GM13977 (cell line): ENCODE results near the gene PPARGC1A.

Experiments
- DNase-seq: peaks from one replicate; pipeline ENCODE4 v3.0.0; 2012; ENCODE audit warnings: low spot score
- in situ Hi-C: fragments of 300-500 bp; cut with MboI; formaldehyde crosslinking; loops from one replicate; pipeline ENCODE4 v1.12.0; 2022; ENCODE audit warnings: low sequenced_read_pairs, low pct_unique_long_range_greater_than_20kb, mixed read lengths, inconsistent platforms; ENCODE audit not compliant: unreplicated experiment
- TF ChIP-seq, protein P1 (sequence below): IDR thresholded peaks from 2 replicates; pipeline ENCODE4 v1.5.1; 2012; ENCODE audit warnings: mild to moderate bottlenecking, control low read depth; ENCODE audit not compliant: insufficient read depth; ENCODE audit errors: extremely low read depth, missing control alignments

PPARGC1A gene

DNA sequence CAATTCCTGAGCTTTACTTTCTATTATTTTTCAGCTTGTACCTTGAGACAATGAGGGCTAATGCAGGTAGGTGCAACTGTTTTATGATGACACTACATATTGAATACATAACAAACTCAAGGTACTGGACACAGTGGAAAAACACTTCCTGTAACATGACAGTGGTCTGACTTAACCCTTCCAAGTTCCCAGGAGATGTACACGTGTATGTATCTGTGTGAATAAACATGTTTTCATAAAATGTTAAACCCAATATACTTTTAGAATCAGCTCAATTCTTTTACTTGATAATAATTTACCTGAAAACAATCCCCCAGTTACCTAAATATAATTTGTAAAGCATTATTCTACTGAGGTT is 1.2 kb upstream of the PPARGC1A start:
- in situ Hi-C loops, result no loop called here
- TF ChIP-seq, protein P1, sequence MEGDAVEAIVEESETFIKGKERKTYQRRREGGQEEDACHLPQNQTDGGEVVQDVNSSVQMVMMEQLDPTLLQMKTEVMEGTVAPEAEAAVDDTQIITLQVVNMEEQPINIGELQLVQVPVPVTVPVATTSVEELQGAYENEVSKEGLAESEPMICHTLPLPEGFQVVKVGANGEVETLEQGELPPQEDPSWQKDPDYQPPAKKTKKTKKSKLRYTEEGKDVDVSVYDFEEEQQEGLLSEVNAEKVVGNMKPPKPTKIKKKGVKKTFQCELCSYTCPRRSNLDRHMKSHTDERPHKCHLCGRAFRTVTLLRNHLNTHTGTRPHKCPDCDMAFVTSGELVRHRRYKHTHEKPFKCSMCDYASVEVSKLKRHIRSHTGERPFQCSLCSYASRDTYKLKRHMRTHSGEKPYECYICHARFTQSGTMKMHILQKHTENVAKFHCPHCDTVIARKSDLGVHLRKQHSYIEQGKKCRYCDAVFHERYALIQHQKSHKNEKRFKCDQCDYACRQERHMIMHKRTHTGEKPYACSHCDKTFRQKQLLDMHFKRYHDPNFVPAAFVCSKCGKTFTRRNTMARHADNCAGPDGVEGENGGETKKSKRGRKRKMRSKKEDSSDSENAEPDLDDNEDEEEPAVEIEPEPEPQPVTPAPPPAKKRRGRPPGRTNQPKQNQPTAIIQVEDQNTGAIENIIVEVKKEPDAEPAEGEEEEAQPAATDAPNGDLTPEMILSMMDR, result no peak
- DNase-seq, result no peak

DNA sequence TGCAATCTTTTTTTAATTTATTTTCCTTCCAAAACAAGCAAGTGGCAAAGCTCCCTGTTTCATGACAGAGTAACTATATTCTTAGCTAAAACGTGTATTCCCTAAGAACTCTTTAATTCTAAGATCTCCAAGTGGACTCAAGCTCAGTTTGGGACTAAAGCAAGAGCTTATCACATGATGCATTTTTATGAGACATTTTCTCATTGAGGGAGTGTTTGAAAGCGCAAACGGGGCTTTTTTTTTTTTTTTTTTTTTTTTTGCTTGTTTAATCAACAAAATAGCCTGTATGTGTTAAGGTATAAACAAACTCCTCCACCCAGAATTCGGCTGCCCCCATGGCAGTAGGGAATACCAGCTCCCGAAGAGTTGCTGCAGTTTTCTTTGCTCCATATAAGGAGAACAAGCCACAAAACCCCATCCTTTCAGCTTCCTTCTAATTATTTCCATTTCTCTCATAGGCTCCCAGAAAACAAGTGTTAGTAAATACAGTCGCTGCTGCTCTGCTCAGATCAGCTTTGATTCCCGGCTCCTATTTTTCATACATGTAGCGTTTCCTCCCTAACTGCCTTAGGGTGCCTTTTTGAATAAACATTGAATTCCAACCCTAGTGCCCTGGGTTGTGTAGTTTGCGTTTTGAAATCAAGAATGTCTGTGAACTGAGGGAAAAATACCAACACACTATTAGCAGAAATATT is 669 bp upstream of the PPARGC1A start:
- in situ Hi-C loops, result no loop called here
- DNase-seq, result no peak
- TF ChIP-seq, protein P1, result no peak

DNA sequence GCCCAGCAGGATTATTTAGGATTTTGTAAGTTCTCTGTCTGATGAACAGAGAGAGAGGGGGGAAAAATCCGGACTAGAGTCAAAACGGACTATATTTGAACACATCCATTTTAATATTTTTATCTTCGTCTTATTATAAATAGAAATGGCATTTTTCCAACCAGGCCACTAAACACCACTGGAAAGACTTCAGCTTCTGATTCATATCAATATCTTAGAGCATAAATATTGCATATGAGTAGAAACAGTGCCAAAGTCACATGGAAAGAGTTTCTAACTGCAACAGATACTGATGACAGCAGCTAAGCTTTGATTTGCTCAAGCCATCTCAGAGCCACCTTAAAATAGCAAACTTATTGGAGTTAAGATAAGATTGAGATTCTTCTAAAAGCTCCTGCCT is 456 bp downstream of the PPARGC1A start:
- TF ChIP-seq, protein P1, result no peak
- DNase-seq, result no peak
- in situ Hi-C loops, result no loop called here

DNA sequence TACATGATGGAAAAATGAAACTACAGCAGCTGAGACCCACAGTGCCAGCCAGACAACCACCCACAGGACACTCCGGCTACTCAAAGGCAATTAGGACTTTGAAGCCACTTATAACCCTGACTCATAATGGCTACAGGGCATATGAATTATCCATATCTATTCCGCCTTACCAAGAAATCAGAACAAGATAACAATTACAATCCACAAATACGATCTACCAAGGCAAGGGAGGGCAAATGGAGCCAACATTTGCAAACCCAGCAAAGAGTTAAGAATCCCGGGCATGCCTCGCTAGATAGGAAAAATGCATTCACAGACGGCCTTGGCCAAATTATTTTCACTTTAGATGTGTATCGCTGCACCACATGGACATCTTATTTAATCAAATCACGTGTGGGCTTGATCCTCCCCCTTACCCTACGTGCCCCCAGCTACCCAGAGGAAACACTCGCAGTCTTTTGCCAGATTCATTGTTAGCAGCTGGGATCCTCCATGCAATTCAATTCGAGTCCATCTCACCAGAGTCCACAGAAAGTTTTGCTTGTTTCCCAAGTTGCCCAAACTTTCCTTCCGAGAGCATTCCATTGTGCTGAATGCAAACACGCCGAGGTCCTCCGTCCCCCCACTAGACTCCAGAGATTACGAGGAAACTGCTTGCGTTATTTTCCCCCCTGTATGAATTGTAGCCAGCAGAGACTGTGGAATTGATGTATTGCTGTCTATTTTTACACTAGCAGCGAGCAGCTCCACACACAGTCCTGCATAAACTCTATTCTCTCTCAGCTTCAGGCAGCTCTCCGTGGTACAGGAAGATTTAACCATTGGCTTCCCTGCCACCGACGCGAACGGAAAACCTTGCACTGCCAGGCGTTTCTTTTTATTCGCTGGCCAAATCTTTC is 1.2 kb downstream of the PPARGC1A start:
- in situ Hi-C loops, result no loop called here
- no peak for DNase-seq
- TF ChIP-seq, protein P1, result no peak

DNA sequence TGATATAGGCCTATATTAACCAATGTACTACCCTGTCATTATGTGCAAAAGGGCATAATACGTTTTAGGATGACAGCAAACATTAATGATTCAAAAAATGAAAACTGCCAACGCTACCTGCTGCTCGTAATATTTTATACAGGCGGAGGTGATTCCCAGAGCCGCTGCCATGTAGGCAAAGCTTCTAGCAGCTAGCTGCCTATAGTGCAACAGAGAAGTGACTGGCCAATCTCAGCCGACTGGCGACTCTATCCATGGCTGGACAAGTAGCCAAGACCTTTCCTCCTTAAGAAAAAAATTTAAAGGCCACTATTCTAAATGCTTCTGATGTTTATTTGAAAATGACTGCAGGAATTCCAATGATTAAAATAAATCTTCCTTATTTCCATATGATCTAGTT is 1.9 kb downstream of the PPARGC1A start:
- in situ Hi-C loops, result no loop called here
- TF ChIP-seq, protein P1, result no peak
- DNase-seq, result no peak

DNA sequence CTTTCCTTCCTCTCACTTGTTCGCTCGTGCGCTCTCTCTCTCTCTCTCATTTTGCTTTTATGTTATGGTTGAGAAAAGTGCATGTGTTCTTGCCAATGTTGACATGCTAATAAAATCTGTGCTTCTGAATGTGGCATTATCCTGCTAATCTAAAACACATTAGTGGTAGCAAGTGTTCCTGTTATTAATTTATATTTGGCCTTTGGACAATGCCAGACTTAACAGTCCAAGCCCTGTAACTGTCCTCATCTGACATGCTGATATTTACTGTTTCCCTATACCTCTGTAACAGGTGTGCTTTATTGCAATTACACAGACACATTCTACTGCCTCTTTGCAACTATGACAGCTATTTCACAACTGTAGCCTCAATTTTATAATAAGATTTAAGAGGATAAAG is 2.7 kb downstream of the PPARGC1A start:
- no peak for DNase-seq
- in situ Hi-C loops, result no loop called here
- TF ChIP-seq, protein P1, result no peak
